ENCODE measurements around the gene IRF5. TPM values are rescaled to one million over a fixed set of nuclear protein-coding genes. Genes with fewer than 3 reads are reported as not detected.
"Not testable (repeated sequence)": the region's sequence is repeated elsewhere in the genome, so short reads cannot be mapped to it uniquely, and the experiment has no call there.

IRF5 gene
- total RNA-seq, 1 experiment from 2014 or later: 1.8 TPM

DNA sequence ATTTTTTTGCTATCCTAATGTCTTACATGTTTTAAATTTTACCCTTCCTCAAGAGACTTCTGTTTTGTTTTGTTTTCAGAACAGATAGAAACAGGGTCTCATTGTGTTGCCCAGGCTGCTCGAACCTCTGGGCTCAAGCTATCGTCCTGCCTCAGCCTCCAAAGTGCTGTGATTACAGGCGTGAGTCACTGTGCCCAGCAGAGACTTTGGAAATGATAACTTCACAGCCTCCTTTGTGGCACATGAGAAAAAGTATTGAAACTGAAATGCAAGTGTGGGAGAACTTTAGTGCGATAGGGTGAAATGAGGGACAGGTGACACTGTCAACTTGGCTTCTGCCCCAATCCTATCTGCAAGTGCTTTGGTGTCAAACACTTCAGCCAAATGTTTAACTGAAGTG lies 21.6 kb downstream of the IRF5 start:
- DNase-seq (ENCODE audit: low read depth): no peak

DNA sequence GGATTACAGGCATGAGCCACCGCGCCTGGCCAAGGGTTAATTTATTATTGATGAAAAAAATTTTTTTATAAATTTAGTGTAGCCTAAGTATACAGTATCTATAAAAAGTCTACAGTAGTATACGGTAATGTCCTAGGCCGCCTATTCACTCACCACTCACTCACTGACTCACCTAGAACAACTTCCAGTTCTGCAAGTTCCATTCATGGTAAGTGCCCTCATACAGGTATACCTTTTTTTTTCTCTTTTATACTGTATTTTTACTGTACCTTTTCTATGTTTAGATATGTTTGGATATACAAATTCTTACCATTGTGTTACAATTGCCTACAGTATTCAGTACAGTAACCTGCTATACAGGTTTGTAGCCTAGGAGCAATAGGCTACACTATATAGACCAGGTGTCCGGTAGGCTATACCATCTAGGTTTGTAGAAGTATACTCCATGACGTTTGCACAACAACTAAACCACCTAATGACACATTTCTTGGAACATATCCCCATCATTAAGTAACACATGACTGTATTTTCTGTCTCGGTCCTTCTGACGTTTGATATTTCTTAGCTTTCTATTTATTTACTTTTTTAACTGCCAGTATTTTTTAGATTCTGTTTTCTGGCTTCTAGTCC lies 23.4 kb downstream of the IRF5 start:
- no peak for DNase-seq (ENCODE audit: low read depth)

DNA sequence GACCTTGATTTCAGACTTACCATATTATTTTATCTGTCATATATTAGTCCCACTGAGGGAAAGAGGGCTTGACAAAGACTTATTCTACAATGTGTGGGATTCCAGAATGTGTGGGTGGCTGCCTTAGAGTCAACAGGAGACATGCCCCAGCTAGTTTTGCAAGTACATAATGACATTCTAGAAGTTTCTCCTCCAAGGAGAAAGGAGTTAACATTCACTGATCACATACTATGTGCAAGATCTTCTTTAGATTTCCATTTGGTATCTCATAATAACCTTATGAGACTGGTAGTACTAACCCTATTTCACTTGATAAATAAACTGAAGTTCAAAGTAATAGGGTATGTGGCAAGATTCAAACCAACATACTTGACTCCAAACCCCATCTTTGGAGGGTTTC lies 25.2 kb downstream of the IRF5 start:
- DNase-seq (ENCODE audit: low read depth): no peak

DNA sequence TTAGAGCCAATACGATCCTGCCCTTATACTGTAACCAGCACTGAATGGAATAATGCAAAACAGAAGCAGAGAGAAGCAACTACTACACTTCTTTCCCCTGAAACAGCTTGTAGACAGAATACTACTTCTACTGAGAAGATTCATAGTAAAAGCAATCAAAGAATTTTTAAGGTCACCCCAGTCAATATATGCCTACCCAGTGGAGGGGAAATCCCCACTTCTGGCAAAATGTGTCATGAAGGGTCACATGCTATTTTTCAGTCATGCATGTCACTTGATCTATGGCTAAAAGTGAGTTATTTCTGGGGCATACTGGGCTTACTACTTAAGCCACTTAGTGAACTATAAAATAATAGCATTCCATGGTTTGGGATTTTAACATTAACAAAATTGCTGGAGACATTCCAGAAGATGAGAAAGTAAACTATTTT lies 25.6 kb downstream of the IRF5 start:
- peak; percentile 22 for DNase-seq (ENCODE audit: low read depth)

DNA sequence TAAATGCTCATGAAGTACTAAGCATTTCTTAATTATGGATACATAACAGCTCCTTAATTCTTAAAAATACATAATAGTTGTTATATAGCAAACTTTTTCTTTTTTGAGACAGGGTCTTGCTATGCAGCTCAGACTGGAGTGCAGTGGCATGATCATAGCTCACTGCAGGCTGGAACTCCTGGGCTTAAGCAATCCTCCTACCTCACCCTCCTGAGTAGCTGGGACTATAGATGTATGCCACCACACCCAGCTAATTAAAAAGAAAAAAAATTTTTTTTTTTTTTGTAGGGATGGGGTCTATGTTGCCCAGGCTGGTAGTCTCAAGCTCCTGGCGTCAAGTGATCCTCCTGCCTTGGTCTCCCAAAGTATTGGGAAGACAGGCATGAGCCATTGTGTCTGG lies 30.9 kb downstream of the IRF5 start:
- DNase-seq (ENCODE audit: low read depth): no peak

DNA sequence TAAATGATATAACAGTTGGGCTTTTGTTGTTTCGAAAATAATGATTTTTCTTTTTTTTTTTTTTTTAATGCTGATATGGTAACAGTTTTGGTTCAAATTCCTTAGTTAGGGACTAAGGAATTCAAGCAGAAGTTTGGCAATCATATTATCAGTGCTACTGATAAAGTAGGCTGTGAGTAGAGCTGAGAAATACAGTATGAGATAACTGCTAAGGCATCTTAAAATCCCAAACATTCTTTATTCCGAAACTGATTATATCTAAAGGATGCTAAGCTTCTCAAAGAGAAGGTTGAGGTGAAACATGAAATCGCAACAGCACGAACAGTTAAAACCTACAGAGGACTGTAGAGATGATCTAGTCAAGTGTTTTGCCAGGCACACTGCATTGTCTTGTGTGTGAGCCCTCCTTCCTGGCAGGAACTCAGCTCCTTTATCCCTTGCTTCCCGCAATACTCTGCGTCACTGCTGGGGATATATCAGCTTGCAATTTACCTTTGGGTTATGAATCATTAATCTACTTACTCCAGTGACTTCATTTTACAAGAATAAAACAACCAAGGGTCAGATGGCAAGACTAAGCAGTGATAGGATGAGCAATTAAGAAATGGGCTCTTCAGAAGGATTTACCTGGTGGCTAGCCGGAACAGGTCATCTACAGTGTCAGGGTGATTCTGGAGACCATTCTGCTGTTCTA lies 36.7 kb downstream of the IRF5 start:
- no peak for DNase-seq (ENCODE audit: low read depth)

DNA sequence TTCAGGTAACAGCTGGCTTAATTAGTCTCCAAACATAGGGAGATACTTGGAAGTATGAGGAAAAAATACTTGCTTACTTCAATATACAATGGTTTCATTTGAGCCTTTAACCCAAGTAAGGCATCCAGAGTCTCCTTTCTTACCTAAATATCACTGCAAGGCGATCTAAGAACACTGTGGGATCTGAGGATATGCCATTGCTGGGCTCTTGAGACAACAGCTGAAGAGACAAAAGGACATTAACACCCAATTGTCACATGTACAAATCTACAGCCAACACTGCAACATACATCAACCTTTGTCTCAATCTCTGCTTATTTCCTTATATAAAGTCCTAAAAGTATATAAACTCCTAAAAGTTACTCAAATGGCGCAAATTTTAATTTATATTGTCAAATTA lies 44.4 kb downstream of the IRF5 start:
- DNase-seq (ENCODE audit: low read depth): no peak

DNA sequence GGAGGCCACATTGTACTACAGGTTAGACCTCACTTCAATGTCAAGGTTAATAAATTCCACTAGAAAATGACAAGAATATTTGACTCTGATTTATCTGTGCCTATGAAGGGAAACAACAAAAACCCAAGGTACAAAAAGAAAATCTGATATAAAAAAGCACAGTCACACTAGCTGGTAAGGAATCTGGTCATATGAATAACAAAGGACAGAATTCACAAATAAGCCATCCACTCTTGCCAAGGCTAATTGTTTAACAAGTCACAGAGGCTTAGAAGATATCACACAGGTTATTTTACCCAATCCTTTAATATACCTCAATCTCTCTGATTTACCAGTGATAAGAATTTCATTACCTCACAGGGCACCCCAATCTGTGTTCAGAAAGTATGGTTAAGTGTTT lies 47.9 kb downstream of the IRF5 start:
- DNase-seq (ENCODE audit: low read depth): no peak

DNA sequence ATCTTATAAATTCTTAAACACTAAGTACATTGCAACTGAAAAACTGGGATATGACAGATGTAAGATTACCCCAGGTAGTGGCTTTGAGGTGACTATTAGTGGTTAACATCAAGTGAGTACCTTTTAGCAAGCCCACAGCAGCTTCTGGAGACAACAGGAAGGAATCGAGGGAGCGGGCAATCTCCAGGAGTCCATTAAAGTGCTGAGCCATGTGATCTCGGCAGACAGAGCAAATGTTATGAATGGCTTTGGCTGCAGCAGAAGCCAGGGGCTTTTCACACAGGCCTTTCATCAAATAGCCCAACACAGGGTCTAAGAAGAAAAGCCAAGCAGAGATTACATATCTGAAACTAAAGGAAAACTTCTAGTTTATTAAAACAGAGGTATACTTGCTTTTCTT lies 48.9 kb downstream of the IRF5 start:
- no peak for DNase-seq (ENCODE audit: low read depth)

DNA sequence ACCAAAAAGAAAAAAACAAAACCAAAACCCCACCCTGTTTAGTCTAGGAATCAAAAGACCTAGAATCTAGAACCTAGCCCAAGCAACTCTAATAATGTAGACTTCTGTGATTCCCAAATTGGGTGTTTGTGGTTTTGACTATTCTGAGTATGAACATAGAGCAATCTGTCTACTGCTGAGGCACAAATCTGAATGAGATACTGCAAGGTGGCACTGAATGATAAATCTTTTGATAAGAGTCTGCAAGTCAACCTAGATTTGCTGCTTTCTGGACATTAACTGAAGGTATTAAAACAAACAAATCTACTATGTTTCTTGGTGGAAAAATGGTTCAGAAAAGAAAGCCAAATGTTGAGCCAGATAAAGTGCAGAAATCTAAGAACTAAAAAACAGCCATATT lies 50.6 kb downstream of the IRF5 start:
- DNase-seq (ENCODE audit: low read depth): no peak

DNA sequence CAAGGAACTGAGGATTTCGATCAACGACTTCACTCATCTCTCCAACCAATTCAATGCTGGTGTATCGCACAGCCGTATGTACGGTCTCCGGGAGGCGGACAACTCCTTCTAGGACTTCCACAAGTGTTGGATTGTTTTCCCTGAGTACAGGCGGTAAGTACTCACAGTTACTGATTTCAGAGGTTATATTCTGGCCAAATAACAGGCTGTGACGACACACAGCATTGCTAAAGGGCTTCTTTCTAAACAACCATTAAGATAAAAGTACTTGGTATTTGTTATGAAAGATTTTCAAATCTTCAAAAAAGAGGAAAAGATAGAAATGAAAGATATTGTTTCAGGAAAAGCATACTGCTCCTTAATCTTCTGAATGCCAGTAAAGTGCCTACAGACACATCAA lies 52.2 kb downstream of the IRF5 start:
- no peak for DNase-seq (ENCODE audit: low read depth)

DNA sequence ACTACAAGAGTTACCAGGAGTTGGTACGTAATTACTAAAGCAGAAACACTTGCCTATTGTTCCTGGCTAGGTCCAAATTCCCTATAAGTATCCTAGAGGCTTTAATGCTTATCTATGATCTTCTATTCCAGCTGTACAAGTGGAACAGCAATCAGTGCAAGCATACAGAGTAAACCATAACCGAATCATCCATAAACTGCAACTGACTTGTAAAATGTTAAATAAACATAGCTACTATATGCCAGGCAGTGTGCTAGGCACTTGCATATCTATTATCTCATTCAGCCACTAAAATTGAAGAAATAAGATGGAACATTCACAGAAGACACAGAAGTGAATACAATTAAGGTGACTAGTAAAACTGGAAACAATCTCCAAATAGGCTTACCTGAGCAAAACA lies 55.7 kb downstream of the IRF5 start:
- DNase-seq (ENCODE audit: low read depth): no peak

DNA sequence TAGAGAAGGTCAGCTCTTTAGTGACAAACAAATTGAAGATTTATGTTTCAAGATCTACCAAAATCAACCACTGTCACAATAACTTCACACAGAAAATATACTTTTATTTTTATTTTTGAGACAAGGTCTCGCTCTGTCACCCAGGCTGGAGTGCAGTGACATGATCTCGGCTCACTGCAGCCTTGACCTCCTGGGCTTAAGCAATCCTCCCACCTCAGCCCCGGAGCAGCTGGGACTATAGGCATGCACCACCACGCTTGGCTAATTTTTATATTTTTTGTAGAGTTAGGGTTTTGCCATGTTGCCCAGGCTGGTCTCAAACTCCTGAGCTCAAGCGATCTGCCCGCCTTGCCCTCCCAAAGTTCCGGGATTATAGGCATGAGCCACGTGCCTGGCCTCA lies 56.8 kb downstream of the IRF5 start:
- DNase-seq (ENCODE audit: low read depth): not testable (repeated sequence)

DNA sequence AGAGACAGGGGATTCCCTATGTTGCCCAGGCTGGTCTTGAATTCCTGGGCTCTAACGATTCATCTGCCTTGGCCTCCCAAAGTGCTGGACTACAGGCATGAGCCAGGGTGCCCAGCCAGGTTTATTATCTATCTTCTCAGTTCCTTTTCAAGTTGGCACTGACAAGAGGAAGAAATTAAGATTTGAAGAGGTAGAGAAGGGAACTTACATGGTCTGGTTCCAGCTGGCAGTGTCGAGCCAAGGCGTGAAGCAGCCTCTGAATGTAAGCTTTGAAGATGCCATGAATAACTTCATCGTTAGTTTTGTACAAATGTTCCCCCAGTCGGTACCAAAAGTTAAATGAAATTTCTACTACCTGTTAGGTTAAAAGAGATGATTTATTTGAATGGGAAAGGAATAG lies 59.5 kb downstream of the IRF5 start:
- no peak for DNase-seq (ENCODE audit: low read depth)

Other genes with a start within 250 kb of the IRF5 start
- gene CALU, start 198.6 kb upstream of the IRF5 start, total RNA-seq (2014; rRNA removed; shearing (Covaris generic)): 571 and 729 TPM in 2 replicates
- not detected in 2 replicates for gene OPN1SW, start 162.1 kb upstream of the IRF5 start, total RNA-seq (2014; rRNA removed; shearing (Covaris generic))
- gene CCDC136, start 146.0 kb upstream of the IRF5 start, total RNA-seq (2014; rRNA removed; shearing (Covaris generic)): 0.74 and 5.7 TPM in 2 replicates
- 60.7 and 150 TPM in 2 replicates for gene FLNC, start 107.5 kb upstream of the IRF5 start, total RNA-seq (2014; rRNA removed; shearing (Covaris generic))
- gene ATP6V1F, start 75.1 kb upstream of the IRF5 start, total RNA-seq (2014; rRNA removed; shearing (Covaris generic)): 160 TPM in 2 replicates
- not detected in 2 replicates for gene KCP, start 27.2 kb upstream of the IRF5 start, total RNA-seq (2014; rRNA removed; shearing (Covaris generic))
- gene TNPO3, start 117.2 kb downstream of the IRF5 start, total RNA-seq (2014; rRNA removed; shearing (Covaris generic)): 48.1 and 70.7 TPM in 2 replicates
- 0.91 and 4.2 TPM in 2 replicates for gene TSPAN33, start 206.8 kb downstream of the IRF5 start, total RNA-seq (2014; rRNA removed; shearing (Covaris generic))